ENCODE data around the gene TBC1D14.

The TBC1D14 gene

DNA sequence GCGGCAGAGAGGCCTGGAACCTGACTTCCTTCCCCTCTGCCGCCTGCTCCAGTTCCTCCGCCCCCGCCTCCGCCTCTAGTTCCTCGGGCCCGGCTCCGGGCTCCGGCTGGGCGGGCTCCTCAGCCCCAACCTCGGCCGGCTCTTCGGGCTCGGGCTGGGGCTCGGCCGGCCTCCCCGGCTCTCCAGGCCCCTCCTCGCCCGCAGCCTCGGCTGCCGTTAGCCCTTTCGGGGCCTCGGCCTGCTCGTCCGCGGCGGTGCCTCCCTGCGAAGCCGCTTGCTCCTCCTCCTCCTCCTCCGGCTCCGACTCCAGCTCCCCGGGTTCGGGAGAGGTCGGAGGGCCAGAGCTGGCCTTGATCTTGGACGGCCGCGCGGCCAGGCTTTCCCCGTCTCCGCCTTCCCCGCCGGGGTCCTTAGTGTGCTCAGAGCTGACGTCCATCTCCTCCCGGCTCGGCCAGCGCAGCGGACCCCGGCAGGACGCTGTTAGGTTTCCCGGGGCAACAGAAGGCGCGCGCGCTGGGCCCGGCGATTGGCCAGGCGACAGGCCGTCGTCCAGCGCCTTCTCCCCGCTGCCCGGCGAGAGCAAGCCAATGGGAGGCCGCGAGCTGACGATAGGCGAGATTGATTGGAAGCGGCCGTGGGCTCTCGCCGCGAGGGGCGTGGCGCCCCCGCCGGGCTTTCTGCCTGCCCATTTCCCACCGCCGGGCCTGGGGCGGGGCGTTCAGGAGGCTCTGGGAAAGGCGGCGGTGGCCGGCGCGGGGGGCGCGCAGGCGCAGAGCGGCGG, 133.1 kb downstream of the TBC1D14 start:
- no peak for TF ChIP-seq POLR2A (IDR thresholded peaks at IDR 0.05; ENCODE audit: low read depth, low read length)
- FAIRE-seq, result no peak

DNA sequence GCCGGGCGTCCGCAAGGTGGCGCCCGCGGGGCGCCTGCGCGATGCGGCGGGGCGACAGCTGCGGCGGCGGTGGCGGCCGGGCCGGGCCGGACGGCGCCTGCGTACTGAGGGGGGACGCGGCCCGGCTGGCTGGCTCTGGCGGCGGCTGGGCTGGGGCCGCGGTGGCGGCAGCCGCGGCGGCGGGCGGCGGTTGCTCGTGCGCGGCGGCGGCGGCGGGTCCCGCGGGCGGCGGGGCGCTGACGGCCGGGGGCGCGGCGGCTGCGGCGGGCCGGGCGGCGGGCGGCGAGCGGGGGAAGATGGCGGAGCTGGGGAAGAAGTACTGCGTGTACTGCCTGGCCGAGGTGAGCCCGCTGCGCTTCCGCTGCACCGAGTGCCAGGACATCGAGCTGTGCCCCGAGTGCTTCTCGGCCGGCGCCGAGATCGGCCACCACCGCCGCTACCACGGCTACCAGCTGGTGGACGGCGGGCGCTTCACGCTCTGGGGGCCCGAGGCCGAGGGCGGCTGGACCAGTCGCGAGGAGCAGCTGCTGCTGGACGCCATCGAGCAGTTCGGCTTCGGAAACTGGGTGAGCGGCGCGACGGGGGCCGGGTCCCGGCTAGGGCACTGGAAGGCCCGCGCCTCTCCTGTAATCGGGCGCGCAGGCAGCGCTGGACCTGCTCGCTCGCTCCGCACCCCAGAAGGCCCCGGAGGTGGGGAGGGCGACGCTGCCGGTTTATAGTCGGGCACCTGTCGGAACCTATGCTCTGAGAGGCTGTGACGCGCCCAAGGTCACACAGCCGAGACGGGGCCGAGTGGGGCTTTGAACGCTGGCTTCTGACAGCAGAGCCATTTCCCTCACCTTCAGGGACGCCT, 133.9 kb downstream of the TBC1D14 start, which contains the start of gene TADA2B:
Gene TADA2B (plus strand): TSS at position 89 of the 853 bp plus-strand sequence. CDS start 208 bp downstream, at position 297.
- DNase-seq (ENCODE audit: insufficient read length, low spot score), result peak; percentile 65
- TF ChIP-seq POLR2A (IDR thresholded peaks at IDR 0.05; ENCODE audit: low read depth, low read length), result peak; percentile 60
- no peak for FAIRE-seq

More for the DNA sequence above, 133.1 kb downstream of the TBC1D14 start:
- DNase-seq (ENCODE audit: insufficient read length, low spot score), result peak; percentile 96

- FAIRE-seq (no peak), DNase-seq (ENCODE audit: insufficient read length, low spot score) (no peak)
- no peak for TF ChIP-seq POLR2A (IDR thresholded peaks at IDR 0.05; ENCODE audit: low read depth, low read length)
Observed at GRCh38 chr4:7044137-7044930, 134.7 kb downstream of the TBC1D14 start.

GRCh38 chr4:7045553-7045952, 135.9 kb downstream of the TBC1D14 start:
- FAIRE-seq (no peak), DNase-seq (ENCODE audit: insufficient read length, low spot score) (no peak)
- no peak for TF ChIP-seq POLR2A (IDR thresholded peaks at IDR 0.05; ENCODE audit: low read depth, low read length)

DNA sequence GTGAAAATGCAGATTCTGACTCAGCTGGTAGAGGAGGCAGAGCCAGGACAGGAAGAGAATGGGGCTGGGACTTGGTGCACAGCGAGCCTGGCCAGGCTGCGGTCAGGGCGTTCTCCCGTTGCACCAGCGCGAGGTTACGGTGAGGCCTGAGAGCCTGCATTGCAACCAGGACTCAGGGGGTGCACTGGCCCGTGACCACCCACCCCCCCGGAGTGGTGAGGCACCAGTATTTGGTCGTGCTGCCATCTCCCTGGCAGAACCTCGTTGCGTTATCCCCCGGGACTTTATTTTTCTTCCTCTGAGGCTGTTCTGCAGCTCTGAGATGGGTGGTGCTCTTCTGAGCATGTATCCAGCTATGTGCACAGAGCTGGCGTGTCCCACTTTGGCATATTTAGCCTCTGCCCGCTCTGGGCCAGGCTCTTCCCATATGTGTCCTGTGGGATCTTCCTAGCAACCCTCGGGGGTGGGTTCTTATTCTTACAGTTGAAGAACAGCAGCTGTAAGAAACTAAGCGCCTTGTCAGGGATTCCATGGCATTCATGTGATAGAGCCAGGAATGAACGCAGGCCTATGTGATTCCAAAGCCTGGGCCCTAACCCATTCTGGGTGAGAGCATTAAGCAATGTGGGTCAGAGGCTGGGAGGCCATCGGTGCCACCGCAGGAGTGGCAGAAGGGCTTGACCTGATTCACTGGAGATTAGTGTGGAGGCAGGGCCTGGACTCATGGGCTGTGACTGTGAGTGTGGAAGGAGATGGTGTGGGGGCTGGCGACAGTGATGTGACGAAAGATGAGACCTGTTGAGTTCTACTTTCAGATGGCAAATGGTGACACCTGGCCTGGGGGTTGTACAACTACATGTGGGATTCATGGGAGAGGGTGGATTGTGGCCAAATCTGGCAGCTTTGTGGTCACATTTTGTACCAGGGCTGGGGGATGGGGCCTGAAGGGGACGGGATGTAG, 136.6 kb downstream of the TBC1D14 start:
- TF ChIP-seq POLR2A (IDR thresholded peaks at IDR 0.05; ENCODE audit: low read depth, low read length), result no peak
- DNase-seq (ENCODE audit: insufficient read length, low spot score), result no peak
- FAIRE-seq, result no peak

- no peak for TF ChIP-seq POLR2A (IDR thresholded peaks at IDR 0.05; ENCODE audit: low read depth, low read length)
- DNase-seq (ENCODE audit: insufficient read length, low spot score), result no peak
- no peak for FAIRE-seq
Observed at GRCh38 chr4:7046971-7047370, 137.3 kb downstream of the TBC1D14 start.

GRCh38 chr4:7048642-7049041, 139.0 kb downstream of the TBC1D14 start:
- no peak for TF ChIP-seq POLR2A (IDR thresholded peaks at IDR 0.05; ENCODE audit: low read depth, low read length)
- FAIRE-seq (no peak), DNase-seq (ENCODE audit: insufficient read length, low spot score) (no peak)

- DNase-seq (ENCODE audit: insufficient read length, low spot score), result no peak
- FAIRE-seq, result no peak
- TF ChIP-seq POLR2A (IDR thresholded peaks at IDR 0.05; ENCODE audit: low read depth, low read length), result no peak
Observed at GRCh38 chr4:7049295-7049694, 139.7 kb downstream of the TBC1D14 start.

GRCh38 chr4:7049739-7050138, 140.1 kb downstream of the TBC1D14 start:
- no peak for FAIRE-seq

GRCh38 chr4:7050481-7051143, 141.0 kb downstream of the TBC1D14 start:
- no peak for TF ChIP-seq POLR2A (IDR thresholded peaks at IDR 0.05; ENCODE audit: low read depth, low read length)
- DNase-seq (ENCODE audit: insufficient read length, low spot score), result no peak
- no peak for FAIRE-seq

More at GRCh38 chr4:7049739-7050138, 140.1 kb downstream of the TBC1D14 start:
- no peak for TF ChIP-seq POLR2A (IDR thresholded peaks at IDR 0.05; ENCODE audit: low read depth, low read length)
- DNase-seq (ENCODE audit: insufficient read length, low spot score), result no peak

DNA sequence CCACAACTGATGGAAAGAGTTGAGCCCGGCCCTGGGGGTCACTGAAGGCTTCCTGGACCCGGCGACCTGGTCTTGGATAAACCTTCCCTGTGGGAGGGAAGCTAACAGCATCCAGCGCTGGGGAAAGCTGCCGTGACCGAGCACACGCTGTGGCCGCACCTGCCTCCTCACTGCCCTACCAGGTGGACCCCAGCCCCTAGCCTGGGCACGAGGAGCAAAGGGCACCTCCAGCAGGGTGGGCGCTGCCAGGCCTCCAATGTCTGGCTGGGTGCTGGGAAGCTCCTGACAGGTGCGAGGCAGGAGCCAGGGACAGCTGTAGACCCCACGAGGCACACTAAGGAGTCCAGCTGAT, 141.5 kb downstream of the TBC1D14 start:
- no peak for FAIRE-seq

GRCh38 chr4:7051905-7052304, 142.3 kb downstream of the TBC1D14 start:
- no peak for FAIRE-seq
- no peak for TF ChIP-seq POLR2A (IDR thresholded peaks at IDR 0.05; ENCODE audit: low read depth, low read length)
- no peak for DNase-seq (ENCODE audit: insufficient read length, low spot score)

More for the DNA sequence above, 141.5 kb downstream of the TBC1D14 start:
- no peak for DNase-seq (ENCODE audit: insufficient read length, low spot score)
- TF ChIP-seq POLR2A (IDR thresholded peaks at IDR 0.05; ENCODE audit: low read depth, low read length), result no peak

All from H54 (cell line).